Thyroid gland (tissue), 4 donors: Measurements from ENCODE around the gene YTHDC1.

Experiments used
- POLR2A ChIP-seq, 2 donors: fragments of 450-650 bp; IDR thresholded peaks; one replicate each; pipeline ENCODE4 v1.6.1; 2017; ENCODE audit warnings: antibody characterized with exemption in 2 of 2, mild to moderate bottlenecking in 2 of 2, moderate library complexity in 1 of 2
- TF ChIP-seq, protein P1 (sequence below), 6 experiments: fragments of 200-600 bp in 3 of 6; fragments of 450-650 bp in 3 of 6; sonication (generic) in 3 of 6; IDR thresholded peaks; one replicate each; pipeline ENCODE4 v1.5.1; 2016 to 2019; ENCODE audit warnings: antibody characterized with exemption in 6 of 6, mild to moderate bottlenecking in 2 of 6, inconsistent platforms in 1 of 6, moderate library complexity in 1 of 6

DNA sequence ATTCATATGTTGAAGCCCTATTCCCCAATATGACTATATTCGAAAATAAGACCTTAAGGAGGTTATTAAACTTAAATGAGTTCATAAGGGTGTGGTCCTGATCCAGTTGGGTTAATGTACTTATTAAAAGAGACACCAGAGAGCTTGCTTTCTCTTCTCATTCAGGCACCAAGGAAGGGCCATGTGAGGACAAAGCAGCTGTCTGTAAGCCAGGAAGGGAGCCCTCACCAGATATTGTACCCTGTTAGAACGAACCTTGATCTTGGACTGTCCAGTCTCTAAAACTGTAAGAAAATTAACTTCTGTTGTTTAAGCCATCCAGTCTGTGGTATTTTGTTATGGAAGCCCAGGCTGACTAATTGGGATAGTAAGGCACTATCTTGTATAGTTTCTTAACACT is 9.1 kb upstream of the YTHDC1 start:
- TF ChIP-seq POLR2A (IDR thresholded peaks at IDR 0.05) = no peak
- TF ChIP-seq, protein P1, sequence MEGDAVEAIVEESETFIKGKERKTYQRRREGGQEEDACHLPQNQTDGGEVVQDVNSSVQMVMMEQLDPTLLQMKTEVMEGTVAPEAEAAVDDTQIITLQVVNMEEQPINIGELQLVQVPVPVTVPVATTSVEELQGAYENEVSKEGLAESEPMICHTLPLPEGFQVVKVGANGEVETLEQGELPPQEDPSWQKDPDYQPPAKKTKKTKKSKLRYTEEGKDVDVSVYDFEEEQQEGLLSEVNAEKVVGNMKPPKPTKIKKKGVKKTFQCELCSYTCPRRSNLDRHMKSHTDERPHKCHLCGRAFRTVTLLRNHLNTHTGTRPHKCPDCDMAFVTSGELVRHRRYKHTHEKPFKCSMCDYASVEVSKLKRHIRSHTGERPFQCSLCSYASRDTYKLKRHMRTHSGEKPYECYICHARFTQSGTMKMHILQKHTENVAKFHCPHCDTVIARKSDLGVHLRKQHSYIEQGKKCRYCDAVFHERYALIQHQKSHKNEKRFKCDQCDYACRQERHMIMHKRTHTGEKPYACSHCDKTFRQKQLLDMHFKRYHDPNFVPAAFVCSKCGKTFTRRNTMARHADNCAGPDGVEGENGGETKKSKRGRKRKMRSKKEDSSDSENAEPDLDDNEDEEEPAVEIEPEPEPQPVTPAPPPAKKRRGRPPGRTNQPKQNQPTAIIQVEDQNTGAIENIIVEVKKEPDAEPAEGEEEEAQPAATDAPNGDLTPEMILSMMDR (IDR thresholded peaks at IDR 0.05) = no peak
